ENCODE measurements around the gene AKAP13. TPM values are rescaled to one million over a fixed set of nuclear protein-coding genes. Genes with fewer than 3 reads are reported as not detected.

Gene AKAP13
- total and polyA plus RNA-seq, 2 of the 13 experiments (the other 11 are each of a cell fraction or from before 2014, with no cell fraction given): 6.7 to 27.1 TPM

DNA sequence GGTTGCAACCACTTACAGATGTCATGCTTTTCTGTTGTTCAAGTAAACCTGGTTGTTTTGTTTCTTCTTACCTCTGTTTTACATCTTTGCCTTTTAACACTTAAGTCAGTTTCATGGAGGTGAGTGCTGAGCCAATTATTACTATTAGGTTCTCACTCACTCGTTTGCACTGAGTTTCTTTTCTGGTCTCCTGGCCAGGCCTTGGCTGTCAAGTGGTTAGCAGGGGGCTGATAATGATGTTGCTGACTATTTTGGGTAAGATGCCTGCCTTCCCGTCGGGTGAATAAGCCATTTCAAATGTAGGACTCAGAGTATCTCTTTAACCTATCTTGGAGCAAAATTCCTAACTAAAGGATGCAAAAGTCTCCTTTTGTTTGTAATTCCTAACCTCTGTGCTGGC, 335.9 kb downstream of the AKAP13 start (continued):
- TF ChIP-seq POLR2AphosphoS5 (IDR thresholded peaks at IDR 0.05; ENCODE audit: low read depth, low read length) (no peak), ZBTB7A (CRISPR knock-in tag; IDR thresholded peaks at IDR 0.05) (no peak), ZNF101 (CRISPR knock-in tag; IDR thresholded peaks at IDR 0.05; ENCODE audit: borderline replicate concordance, low read depth) (no peak), JUN (CRISPR knock-in tag; IDR thresholded peaks at IDR 0.05) (no peak), ZNF326 (CRISPR knock-in tag; IDR thresholded peaks at IDR 0.05; ENCODE audit: borderline replicate concordance) (no peak)

DNA sequence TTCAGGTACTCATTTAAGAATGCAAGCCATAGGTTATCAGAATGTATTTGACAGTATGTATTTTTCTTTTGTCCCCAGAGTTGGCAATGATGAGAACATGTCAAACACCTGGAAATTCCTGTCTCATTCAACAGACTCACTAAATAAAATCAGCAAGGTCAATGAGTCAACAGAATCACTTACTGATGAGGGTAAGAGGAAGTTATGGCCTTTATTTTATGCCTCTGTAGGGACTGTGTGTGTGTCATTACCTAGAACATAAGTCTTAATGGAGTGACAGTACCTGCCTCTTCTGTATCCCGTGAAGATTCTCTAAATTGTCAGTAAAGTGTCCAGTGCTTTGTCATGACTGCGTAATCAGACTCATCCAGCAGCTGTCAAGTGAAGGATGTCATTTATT, 336.8 kb downstream of the AKAP13 start:
- Histone ChIP-seq H3K4me1 (ENCODE audit: insufficient read depth, low read length) (no peaks in the 10 kb centered on the region), H3K27me3 (ENCODE audit: control insufficient read depth in 1 of 2, insufficient read depth in 2 of 2, low read length in 2 of 2) (no peaks in the 10 kb centered on the region), H3K27ac (ENCODE audit: extremely low read length, insufficient read depth, low read length) (no peak overlapping the region), H3K9me3 (ENCODE audit: low read length) (no peaks in the 10 kb centered on the region), H3K9ac (ENCODE audit: insufficient read depth, low read depth, low read length) (no peak overlapping the region), H3K36me3 (replicated peaks in 1 of 2; ENCODE audit: control insufficient read depth in 1 of 2, insufficient read depth in 2 of 2, low read length in 2 of 2) (peaks cover 7 to 39% of the 10 kb centered on the region in 2 experiments; a peak in 4 of 5 replicates), H2AFZ (ENCODE audit: low read length) (no peak overlapping the region), H4K20me1 (ENCODE audit: insufficient read depth, low read length) (no peaks in the 10 kb centered on the region), H3K4me2 (ENCODE audit: low read depth, low read length) (no peak overlapping the region), H3K4me3 (replicated peaks in 1 of 3; ENCODE audit: insufficient read depth in 1 of 3, low read depth in 2 of 3, low read length in 3 of 3) (no peak overlapping the region), H3K79me2 (ENCODE audit: insufficient read depth, low read length) (no peaks in the 10 kb centered on the region)
- ChIA-PET POLR2A (no interaction called here), CTCF (ENCODE audit: low intra/inter-chr PET ratio, low total read pairs) (no interaction called here)
- 100% methylated on average over 2 of the region's 2 CpGs for WGBS (ENCODE audit: low lambda C conversion rate)
- DNase-seq (ENCODE audit: low spot score) (no peak), FAIRE-seq (no peak), ATAC-seq (no peak)
- BruUV-seq (replicated peaks): no TSS peak
- intact Hi-C loops (cut with micrococcal nuclease; ENCODE audit: unreplicated experiment): no loop called here
- no peak for TF ChIP-seq FOXJ3 (CRISPR knock-in tag; IDR thresholded peaks at IDR 0.05; ENCODE audit: borderline replicate concordance)
- TF ChIP-seq, protein P1, sequence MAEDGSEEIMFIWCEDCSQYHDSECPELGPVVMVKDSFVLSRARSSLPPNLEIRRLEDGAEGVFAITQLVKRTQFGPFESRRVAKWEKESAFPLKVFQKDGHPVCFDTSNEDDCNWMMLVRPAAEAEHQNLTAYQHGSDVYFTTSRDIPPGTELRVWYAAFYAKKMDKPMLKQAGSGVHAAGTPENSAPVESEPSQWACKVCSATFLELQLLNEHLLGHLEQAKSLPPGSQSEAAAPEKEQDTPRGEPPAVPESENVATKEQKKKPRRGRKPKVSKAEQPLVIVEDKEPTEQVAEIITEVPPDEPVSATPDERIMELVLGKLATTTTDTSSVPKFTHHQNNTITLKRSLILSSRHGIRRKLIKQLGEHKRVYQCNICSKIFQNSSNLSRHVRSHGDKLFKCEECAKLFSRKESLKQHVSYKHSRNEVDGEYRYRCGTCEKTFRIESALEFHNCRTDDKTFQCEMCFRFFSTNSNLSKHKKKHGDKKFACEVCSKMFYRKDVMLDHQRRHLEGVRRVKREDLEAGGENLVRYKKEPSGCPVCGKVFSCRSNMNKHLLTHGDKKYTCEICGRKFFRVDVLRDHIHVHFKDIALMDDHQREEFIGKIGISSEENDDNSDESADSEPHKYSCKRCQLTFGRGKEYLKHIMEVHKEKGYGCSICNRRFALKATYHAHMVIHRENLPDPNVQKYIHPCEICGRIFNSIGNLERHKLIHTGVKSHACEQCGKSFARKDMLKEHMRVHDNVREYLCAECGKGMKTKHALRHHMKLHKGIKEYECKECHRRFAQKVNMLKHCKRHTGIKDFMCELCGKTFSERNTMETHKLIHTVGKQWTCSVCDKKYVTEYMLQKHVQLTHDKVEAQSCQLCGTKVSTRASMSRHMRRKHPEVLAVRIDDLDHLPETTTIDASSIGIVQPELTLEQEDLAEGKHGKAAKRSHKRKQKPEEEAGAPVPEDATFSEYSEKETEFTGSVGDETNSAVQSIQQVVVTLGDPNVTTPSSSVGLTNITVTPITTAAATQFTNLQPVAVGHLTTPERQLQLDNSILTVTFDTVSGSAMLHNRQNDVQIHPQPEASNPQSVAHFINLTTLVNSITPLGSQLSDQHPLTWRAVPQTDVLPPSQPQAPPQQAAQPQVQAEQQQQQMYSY (CRISPR knock-in tag; IDR thresholded peaks at IDR 0.05): no peak
- no peak for TF ChIP-seq ZNF17 (CRISPR knock-in tag; IDR thresholded peaks at IDR 0.05)
- no peak for TF ChIP-seq SALL2 (CRISPR knock-in tag; IDR thresholded peaks at IDR 0.05)
- TF ChIP-seq, protein P2, sequence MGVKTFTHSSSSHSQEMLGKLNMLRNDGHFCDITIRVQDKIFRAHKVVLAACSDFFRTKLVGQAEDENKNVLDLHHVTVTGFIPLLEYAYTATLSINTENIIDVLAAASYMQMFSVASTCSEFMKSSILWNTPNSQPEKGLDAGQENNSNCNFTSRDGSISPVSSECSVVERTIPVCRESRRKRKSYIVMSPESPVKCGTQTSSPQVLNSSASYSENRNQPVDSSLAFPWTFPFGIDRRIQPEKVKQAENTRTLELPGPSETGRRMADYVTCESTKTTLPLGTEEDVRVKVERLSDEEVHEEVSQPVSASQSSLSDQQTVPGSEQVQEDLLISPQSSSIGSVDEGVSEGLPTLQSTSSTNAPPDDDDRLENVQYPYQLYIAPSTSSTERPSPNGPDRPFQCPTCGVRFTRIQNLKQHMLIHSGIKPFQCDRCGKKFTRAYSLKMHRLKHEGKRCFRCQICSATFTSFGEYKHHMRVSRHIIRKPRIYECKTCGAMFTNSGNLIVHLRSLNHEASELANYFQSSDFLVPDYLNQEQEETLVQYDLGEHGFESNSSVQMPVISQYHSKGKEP (CRISPR knock-in tag; IDR thresholded peaks at IDR 0.05): no peak
- no peak for TF ChIP-seq EED (CRISPR knock-in tag; IDR thresholded peaks at IDR 0.05)
- TF ChIP-seq ZNF879 (CRISPR knock-in tag; IDR thresholded peaks at IDR 0.05): no peak
- TF ChIP-seq SMAD1 (CRISPR knock-in tag; IDR thresholded peaks at IDR 0.05; ENCODE audit: borderline replicate concordance, low read depth): no peak
- TF ChIP-seq MAFG (CRISPR knock-in tag; IDR thresholded peaks at IDR 0.05): no peak
- TF ChIP-seq ZNF484 (CRISPR knock-in tag; IDR thresholded peaks at IDR 0.05; ENCODE audit: borderline replicate concordance, low read depth): no peak
- no peak for TF ChIP-seq ZNF335 (CRISPR knock-in tag; IDR thresholded peaks at IDR 0.05)
- no peak for TF ChIP-seq NAIF1 (CRISPR knock-in tag; IDR thresholded peaks at IDR 0.05; ENCODE audit: borderline replicate concordance)
- no peak for TF ChIP-seq FLYWCH1 (CRISPR knock-in tag; IDR thresholded peaks at IDR 0.05)
- in situ Hi-C loops (cut with HindIII; ENCODE audit: extremely low pct_ligation_motif_present, low pct_unique_long_range_greater_than_20kb): loop anchor here (25.0 kb wide), 1 partner anchor 430 kb away; no protein-coding TSS in a partner anchor
